Hepatocyte (in vitro differentiated cells): ENCODE results near the gene PCNX3. TPM values are rescaled to one million over a fixed set of nuclear protein-coding genes. Genes with fewer than 3 reads are reported as not detected.
"Not testable (repeated sequence)": the region's sequence is repeated elsewhere in the genome, so short reads cannot be mapped to it uniquely, and the experiment has no call there.

Experiments used
- DNase-seq: peaks from one replicate; pipeline ENCODE4 v3.0.0-alpha.2; 2016; ENCODE audit warnings: low spot score
- H2AFZ ChIP-seq: fragments of 200-600 bp; sonication (generic); 2 replicates; pipeline ENCODE4 v1.6.0; 2016; ENCODE audit warnings: antibody characterized with exemption, mild to moderate bottlenecking
- H3K27ac ChIP-seq: fragments of 200-600 bp; sonication (generic); 2 replicates; pipeline ENCODE4 v1.5.1; 2016; ENCODE audit warnings: mild to moderate bottlenecking
- H3K27me3 ChIP-seq: fragments of 200-600 bp; sonication (generic); 2 replicates; pipeline ENCODE4 v1.6.1; 2016
- H3K36me3 ChIP-seq: fragments of 200-600 bp; sonication (generic); replicated peaks from 2 replicates; pipeline ENCODE4 v1.5.1; 2016; ENCODE audit warnings: low read depth; ENCODE audit not compliant: insufficient read depth
- H3K4me1 ChIP-seq: fragments of 200-600 bp; sonication (generic); 2 replicates; pipeline ENCODE4 v1.5.1; 2016; ENCODE audit warnings: mild to moderate bottlenecking, moderate library complexity; ENCODE audit not compliant: insufficient read depth
- H3K4me2 ChIP-seq: fragments of 200-600 bp; sonication (generic); 2 replicates; pipeline ENCODE4 v1.6.0; 2016
- H3K4me3 ChIP-seq: fragments of 200-600 bp; sonication (generic); 2 replicates; pipeline ENCODE4 v1.5.1; 2016; ENCODE audit warnings: mild to moderate bottlenecking
- H3K79me2 ChIP-seq: fragments of 200-600 bp; sonication (generic); 2 replicates; pipeline ENCODE4 v1.6.0; 2017; ENCODE audit warnings: mild to moderate bottlenecking
- H3K9me2 ChIP-seq: fragments of 200-600 bp; sonication (generic); replicated peaks from 2 replicates; pipeline ENCODE4 v1.6.0; 2017; ENCODE audit warnings: mild to moderate bottlenecking; ENCODE audit not compliant: insufficient read depth
- H3K9me3 ChIP-seq: fragments of 200-600 bp; sonication (generic); 2 replicates; pipeline ENCODE4 v1.5.1; 2016; ENCODE audit warnings: low read depth, mild to moderate bottlenecking
- H4K20me1 ChIP-seq: fragments of 200-600 bp; sonication (generic); 2 replicates; pipeline ENCODE4 v1.6.0; 2016; ENCODE audit warnings: mild to moderate bottlenecking; ENCODE audit not compliant: insufficient read depth, poor library complexity, severe bottlenecking
- EZH2 ChIP-seq: fragments of 200-600 bp; sonication (generic); IDR thresholded peaks from 2 replicates; pipeline ENCODE4 v1.6.1; 2016; ENCODE audit warnings: antibody characterized with exemption, mild to moderate bottlenecking, borderline replicate concordance
- EZH2phosphoT487 ChIP-seq: fragments of 200-600 bp; sonication (generic); IDR thresholded peaks from one replicate; pipeline ENCODE4 v1.6.1; 2018; ENCODE audit warnings: antibody characterized with exemption, mild to moderate bottlenecking, low read depth, moderate library complexity; ENCODE audit not compliant: unreplicated experiment, severe bottlenecking
- WGBS: methylation state at CpG from one replicate; pipeline ENCODE4 v1.1.6; 2016; ENCODE audit warnings: low lambda C conversion rate; ENCODE audit errors: missing lambda C conversion rate; 5-methylcytosine and 5-hydroxymethylcytosine counted together
- polyA plus RNA-seq: library from polyadenylated mRNA; unstranded; fragments of >200 nt; fragmentation: Nextera tagmentation; extraction: Ambion mirVana; gene quantifications from 2 replicates; pipeline ENCODE4 v1.2.1, GENCODE V29; 2016
- total RNA-seq: library from RNA; depleted of rRNA; stranded (reverse); fragments of >200 nt; gene quantifications from 2 replicates; pipeline ENCODE4 v1.2.3, GENCODE V29; 2014
- TF ChIP-seq, protein P1 (sequence below): fragments of 200-600 bp; sonication (generic); IDR thresholded peaks from 2 replicates; pipeline ENCODE4 v1.5.1; 2016; ENCODE audit warnings: antibody characterized with exemption, mild to moderate bottlenecking; ENCODE audit not compliant: poor library complexity

PCNX3 gene
- total and polyA plus RNA-seq, 2 experiments from 2014 or later: 20.0 to 27.4 TPM

DNA sequence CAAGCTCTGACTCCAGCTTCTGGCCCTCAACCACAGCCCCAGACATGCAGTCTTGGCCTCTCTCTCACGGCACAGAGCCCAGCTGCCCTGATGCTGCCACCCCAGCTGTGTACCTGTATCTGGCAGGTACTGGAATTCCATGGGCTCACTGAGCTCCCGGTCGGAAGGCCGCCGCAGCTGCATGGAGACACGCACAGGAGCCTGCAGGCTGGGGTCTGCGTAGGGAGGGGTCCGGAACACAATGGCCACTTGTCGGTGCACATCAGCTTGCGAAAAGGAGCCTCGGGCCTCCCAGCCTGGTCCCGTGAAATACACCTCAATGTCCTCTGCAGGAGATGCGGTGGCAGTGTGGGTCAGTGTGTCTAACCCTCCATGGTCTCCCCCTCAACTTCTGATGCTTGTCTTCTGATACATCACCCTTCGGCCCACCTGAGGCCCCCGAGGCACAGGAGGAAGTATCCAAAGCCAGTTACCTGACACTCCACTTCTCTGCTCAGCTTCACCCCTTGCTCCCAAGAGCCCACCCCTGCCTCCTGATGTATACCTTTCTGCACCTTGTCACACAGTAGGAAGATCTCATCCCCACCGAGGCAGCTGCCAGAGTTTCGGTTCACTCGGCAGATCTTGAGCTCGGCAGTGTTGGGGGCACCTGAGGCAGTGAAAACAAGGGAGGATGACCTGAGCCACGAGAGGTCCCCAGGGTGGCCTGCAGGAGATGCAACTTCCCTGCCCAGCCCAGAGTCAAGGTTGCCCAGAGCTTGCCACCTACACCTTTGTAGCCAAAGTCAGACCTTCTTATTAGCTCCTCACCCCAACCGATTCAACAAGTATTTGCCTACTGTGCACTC is 42.8 kb downstream of the PCNX3 start:
- Histone ChIP-seq H4K20me1 (no peaks in the 10 kb centered on the region), H3K4me2 (no peak overlapping the region), H2AFZ (no peak overlapping the region), H3K4me3 (no peak overlapping the region), H3K9me3 (no peaks in the 10 kb centered on the region), H3K4me1 (peaks cover 7% of the 10 kb centered on the region), H3K27me3 (no peaks in the 10 kb centered on the region), H3K79me2 (peaks cover 28% of the 10 kb centered on the region), H3K9me2 (no peaks in the 10 kb centered on the region), H3K36me3 (no peaks in the 10 kb centered on the region), H3K27ac (no peak overlapping the region)
- 96% methylated on average over 20 of the region's 21 CpGs for WGBS
- TF ChIP-seq EZH2 (no peak), EZH2phosphoT487 (no peak)
- TF ChIP-seq, protein P1, sequence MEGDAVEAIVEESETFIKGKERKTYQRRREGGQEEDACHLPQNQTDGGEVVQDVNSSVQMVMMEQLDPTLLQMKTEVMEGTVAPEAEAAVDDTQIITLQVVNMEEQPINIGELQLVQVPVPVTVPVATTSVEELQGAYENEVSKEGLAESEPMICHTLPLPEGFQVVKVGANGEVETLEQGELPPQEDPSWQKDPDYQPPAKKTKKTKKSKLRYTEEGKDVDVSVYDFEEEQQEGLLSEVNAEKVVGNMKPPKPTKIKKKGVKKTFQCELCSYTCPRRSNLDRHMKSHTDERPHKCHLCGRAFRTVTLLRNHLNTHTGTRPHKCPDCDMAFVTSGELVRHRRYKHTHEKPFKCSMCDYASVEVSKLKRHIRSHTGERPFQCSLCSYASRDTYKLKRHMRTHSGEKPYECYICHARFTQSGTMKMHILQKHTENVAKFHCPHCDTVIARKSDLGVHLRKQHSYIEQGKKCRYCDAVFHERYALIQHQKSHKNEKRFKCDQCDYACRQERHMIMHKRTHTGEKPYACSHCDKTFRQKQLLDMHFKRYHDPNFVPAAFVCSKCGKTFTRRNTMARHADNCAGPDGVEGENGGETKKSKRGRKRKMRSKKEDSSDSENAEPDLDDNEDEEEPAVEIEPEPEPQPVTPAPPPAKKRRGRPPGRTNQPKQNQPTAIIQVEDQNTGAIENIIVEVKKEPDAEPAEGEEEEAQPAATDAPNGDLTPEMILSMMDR: no peak
- DNase-seq: no peak

DNA sequence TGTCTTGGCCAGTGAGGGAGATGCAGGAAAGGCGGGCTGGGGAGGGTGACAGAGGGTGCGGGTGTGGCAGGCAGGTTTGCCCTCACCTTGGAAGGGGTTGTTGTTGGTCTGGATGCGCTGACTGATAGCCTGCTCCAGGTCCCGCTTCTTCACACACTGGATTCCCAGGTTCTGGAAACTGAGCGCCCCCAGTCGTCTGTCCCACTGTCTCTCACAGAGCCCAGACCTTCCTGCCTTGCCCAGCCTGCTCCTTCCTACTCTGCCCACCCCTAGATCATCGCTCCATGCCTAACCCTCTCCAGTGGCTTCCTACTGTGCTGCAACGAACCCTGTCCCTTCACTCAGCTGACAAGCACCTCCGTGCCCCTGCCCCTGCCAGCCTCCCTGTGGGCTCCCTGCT is 44.5 kb downstream of the PCNX3 start:
- Histone ChIP-seq H3K79me2 (peaks cover 32% of the 10 kb centered on the region), H4K20me1 (no peaks in the 10 kb centered on the region), H3K4me3 (no peak overlapping the region), H2AFZ (no peak overlapping the region), H3K27me3 (no peaks in the 10 kb centered on the region), H3K4me2 (no peak overlapping the region), H3K9me2 (no peaks in the 10 kb centered on the region), H3K27ac (no peak overlapping the region), H3K9me3 (no peaks in the 10 kb centered on the region), H3K36me3 (no peaks in the 10 kb centered on the region), H3K4me1 (no peaks in the 10 kb centered on the region)
- TF ChIP-seq EZH2phosphoT487 (no peak), EZH2 (no peak)
- TF ChIP-seq, protein P1: no peak
- no peak for DNase-seq
- 96% methylated on average over 9 of the region's 9 CpGs for WGBS

DNA sequence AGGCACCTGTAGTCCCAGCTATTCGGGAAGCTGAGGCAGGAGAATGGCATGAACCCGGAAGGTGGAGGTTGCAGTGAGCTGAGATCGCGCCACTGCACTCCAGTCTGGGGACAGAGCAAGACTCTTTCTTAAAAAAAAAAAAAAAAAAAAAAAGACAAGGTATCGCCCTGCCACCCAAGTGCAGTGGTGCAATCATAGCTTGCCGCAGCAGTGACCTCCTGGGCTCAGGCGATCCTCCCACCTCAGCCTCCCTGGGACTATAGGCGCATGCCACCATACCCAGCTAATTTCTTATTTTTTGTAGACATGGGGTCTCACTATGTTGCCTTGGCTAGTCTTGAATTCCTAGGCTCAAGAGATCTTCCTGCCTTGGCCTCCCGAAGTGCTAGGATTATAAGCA is 45.3 kb downstream of the PCNX3 start:
- not testable (repeated sequence) for H3K36me3 ChIP-seq, H3K4me3 ChIP-seq, H3K9me3 ChIP-seq, H2AFZ ChIP-seq, H3K27me3 ChIP-seq, H4K20me1 ChIP-seq, H3K9me2 ChIP-seq, DNase-seq, H3K4me1 ChIP-seq
- Histone ChIP-seq H3K4me2 (peak overlapping the region; percentile 92), H3K27ac (peak overlapping the region; percentile 20), H3K79me2 (peaks cover 35% of the 10 kb centered on the region)
- WGBS: 97% methylated on average over 9 of the region's 9 CpGs

- Histone ChIP-seq H3K4me2 (peak overlapping the region; percentile 92), H3K27ac (peak overlapping the region; percentile 100), H3K36me3 (no peaks in the 10 kb centered on the region), H3K79me2 (peaks cover 35% of the 10 kb centered on the region), H3K9me2 (no peaks in the 10 kb centered on the region), H3K4me1 (no peaks in the 10 kb centered on the region), H4K20me1 (no peaks in the 10 kb centered on the region), H3K27me3 (no peaks in the 10 kb centered on the region), H3K4me3 (peak overlapping the region; percentile 96), H2AFZ (no peak overlapping the region), H3K9me3 (no peaks in the 10 kb centered on the region)
- TF ChIP-seq EZH2 (no peak), EZH2phosphoT487 (no peak)
- TF ChIP-seq, protein P1: no peak
- 77% methylated on average over 21 of the region's 25 CpGs for WGBS
- peak; percentile 29 for DNase-seq
Measured at GRCh38 chr11:65661599-65662246, 46.1 kb downstream of the PCNX3 start.
